ENCODE data around the gene VCL.

- TF ChIP-seq, protein P1, sequence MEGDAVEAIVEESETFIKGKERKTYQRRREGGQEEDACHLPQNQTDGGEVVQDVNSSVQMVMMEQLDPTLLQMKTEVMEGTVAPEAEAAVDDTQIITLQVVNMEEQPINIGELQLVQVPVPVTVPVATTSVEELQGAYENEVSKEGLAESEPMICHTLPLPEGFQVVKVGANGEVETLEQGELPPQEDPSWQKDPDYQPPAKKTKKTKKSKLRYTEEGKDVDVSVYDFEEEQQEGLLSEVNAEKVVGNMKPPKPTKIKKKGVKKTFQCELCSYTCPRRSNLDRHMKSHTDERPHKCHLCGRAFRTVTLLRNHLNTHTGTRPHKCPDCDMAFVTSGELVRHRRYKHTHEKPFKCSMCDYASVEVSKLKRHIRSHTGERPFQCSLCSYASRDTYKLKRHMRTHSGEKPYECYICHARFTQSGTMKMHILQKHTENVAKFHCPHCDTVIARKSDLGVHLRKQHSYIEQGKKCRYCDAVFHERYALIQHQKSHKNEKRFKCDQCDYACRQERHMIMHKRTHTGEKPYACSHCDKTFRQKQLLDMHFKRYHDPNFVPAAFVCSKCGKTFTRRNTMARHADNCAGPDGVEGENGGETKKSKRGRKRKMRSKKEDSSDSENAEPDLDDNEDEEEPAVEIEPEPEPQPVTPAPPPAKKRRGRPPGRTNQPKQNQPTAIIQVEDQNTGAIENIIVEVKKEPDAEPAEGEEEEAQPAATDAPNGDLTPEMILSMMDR (IDR thresholded peaks at IDR 0.05; ENCODE audit: insufficient read depth, low read length, poor library complexity, severe bottlenecking) = no peak
- no peak for TF ChIP-seq EZH2phosphoT487 (conservative IDR thresholded peaks at IDR 0.05; ENCODE audit: low read length)
These were observed 42.2 kb upstream of the VCL start for GRCh38 chr10:73955719-73956118.
